ENCODE results near the gene DLGAP4. TPM values are rescaled to one million over a fixed set of nuclear protein-coding genes. Genes with fewer than 3 reads are reported as not detected.

The DLGAP4 gene
- total and polyA plus RNA-seq, 2 of the 8 experiments (the other 6 are each of a cell fraction or from before 2014, with no cell fraction given): 41.2 to 57.2 TPM

DNA sequence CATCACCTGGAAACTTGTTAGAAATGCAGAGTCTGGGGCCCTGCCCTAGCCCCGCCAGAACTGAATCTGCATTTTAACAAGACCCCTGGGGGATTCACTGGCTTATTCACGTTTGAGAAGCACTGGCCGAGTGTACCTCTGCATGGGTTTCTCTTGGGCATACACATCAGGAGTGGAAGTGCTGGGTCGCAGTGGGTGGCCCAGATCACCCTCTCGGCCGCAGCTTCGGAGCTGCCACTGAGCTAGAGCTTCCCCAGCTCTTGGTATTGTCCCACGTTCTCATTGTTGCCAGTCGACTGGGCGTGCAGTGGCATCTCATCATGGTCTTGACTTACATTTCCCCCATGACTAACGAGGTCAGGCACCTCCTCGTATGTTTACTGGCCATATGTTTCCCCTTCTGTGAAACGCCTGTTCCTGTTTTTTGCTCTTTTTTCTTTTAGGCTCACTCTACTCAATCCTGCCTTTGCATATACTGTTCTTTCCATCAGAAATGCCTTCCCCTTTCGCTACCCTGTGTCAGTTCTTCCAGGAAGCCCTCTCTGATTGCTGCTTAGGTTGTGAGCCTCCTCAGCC, 3.0 kb upstream of the DLGAP4 start:
- H4K8ac ChIP-seq (ENCODE audit: extremely low read depth, insufficient read depth, low read length): no peak overlapping the region
- no peak overlapping the region for H4K91ac ChIP-seq (replicated peaks; ENCODE audit: insufficient read length, low read length)
- no peak overlapping the region for H2BK12ac ChIP-seq (ENCODE audit: low read depth, low read length)
- no peak overlapping the region for H2BK120ac ChIP-seq (replicated peaks; ENCODE audit: low read depth, low read length)
- peaks cover 0 to 30% (median 20%) of the 10 kb centered on the region in 4 experiments; a peak in 6 of 7 replicates for H3K27me3 ChIP-seq (replicated peaks in 1 of 4; ENCODE audit: control insufficient read depth in 3 of 4, extremely low read depth in 1 of 4, insufficient read depth in 3 of 4, low read length in 3 of 4)
- H3K23me2 ChIP-seq (ENCODE audit: low read depth, low read length): peaks cover 14% of the 10 kb centered on the region; the same call in 1 of the 2 replicates
- no peak overlapping the region for H2BK20ac ChIP-seq (ENCODE audit: low read length)
- H2AK5ac ChIP-seq (ENCODE audit: low read depth, low read length): no peak overlapping the region
- ChIA-PET CTCF (ENCODE audit: partially characterized antibody) (interaction anchor here (0.8 to 0.9 kb wide), 2 partner anchors 96 to 137 kb away, joined by 3 to 4 read pairs; no protein-coding TSS in a partner anchor), POLR2A (ENCODE audit: partially characterized antibody) (interaction anchor here (1.5 kb wide), 1 partner anchor 66 kb away, joined by 3 read pairs; the partner anchor contains the start of gene AAR2)
- DNase-seq (ENCODE audit: low read depth in 1 of 2, low spot score in 2 of 2) (no peak), FAIRE-seq (no peak)
- 0 out of 2 replicates have a peak overlapping the region, but pooled peaks have one; percentile 3 for H2BK5ac ChIP-seq (ENCODE audit: low read depth, low read length)
- 49% methylated on average over 14 of the region's 14 CpGs; no CpG with 5 or more reads in 1 of the 2 experiments for WGBS, 2 experiments (ENCODE audit: extremely low coverage in 1 of 2, insufficient coverage in 1 of 2, insufficient read length in 1 of 2, insufficient replicate concordance in 2 of 2, low coverage in 1 of 2, low lambda C conversion rate in 2 of 2, missing lambda C conversion rate in 1 of 2)
- H2AFZ ChIP-seq (ENCODE audit: low read length): no peak overlapping the region
- peaks cover 2 to 5% of the 10 kb centered on the region in 2 experiments for H4K20me1 ChIP-seq (replicated peaks in 1 of 2; ENCODE audit: control insufficient read depth in 1 of 2, insufficient read depth in 2 of 2, low read length in 2 of 2)
- H3K4me2 ChIP-seq (ENCODE audit: insufficient read depth in 1 of 2, low read depth in 2 of 2, low read length in 2 of 2): no peak overlapping the region
- no peaks in the 10 kb centered on the region for H3K79me1 ChIP-seq (ENCODE audit: low read depth, low read length)
- no peak overlapping the region for H3K56ac ChIP-seq (replicated peaks; ENCODE audit: insufficient read length, low read depth, low read length)
- H3K14ac ChIP-seq (ENCODE audit: insufficient read length): no peak overlapping the region
- H3K9ac ChIP-seq (replicated peaks in 1 of 4; ENCODE audit: extremely low read depth in 1 of 4, low read depth in 3 of 4, low read length in 3 of 4): no peak overlapping the region
- no peak overlapping the region for H3K23ac ChIP-seq (ENCODE audit: insufficient read length)
- H3K18ac ChIP-seq (ENCODE audit: extremely low read depth, low read length): no peak overlapping the region
- no peak overlapping the region for H3K4ac ChIP-seq (replicated peaks; ENCODE audit: insufficient read length, low read depth, low read length)
- H3K4me3 ChIP-seq (ENCODE audit: extremely low read depth in 1 of 4, insufficient read depth in 2 of 4, low read depth in 3 of 4, low read length in 4 of 4): no peak overlapping the region
- no peak overlapping the region for H3K27ac ChIP-seq (ENCODE audit: low read depth, low read length)
- H3K9me3 ChIP-seq (ENCODE audit: insufficient read depth in 2 of 2, low read depth in 1 of 2, low read length in 1 of 2): no peaks in the 10 kb centered on the region
- H4K5ac ChIP-seq (ENCODE audit: insufficient read length, low read depth, low read length): no peak overlapping the region
- no peaks in the 10 kb centered on the region for H3K36me3 ChIP-seq (ENCODE audit: control insufficient read depth in 2 of 4, insufficient read depth in 4 of 4, low read length in 3 of 4)
- H2BK15ac ChIP-seq (ENCODE audit: low read length): no peak overlapping the region
- H3K4me1 ChIP-seq (replicated peaks in 1 of 4; ENCODE audit: control insufficient read depth in 3 of 4, insufficient read depth in 4 of 4, low read length in 3 of 4): peaks cover 0 to 9% (median 4%) of the 10 kb centered on the region in 4 experiments; a peak in 6 of 7 replicates
- H3K79me2 ChIP-seq (ENCODE audit: control insufficient read depth in 1 of 2, insufficient read depth in 2 of 2, low read length in 2 of 2): no peaks in the 10 kb centered on the region
- TF ChIP-seq PHF8 (conservative IDR thresholded peaks at IDR 0.05; ENCODE audit: low read depth, low read length) (no peak), KDM1A (IDR thresholded peaks at IDR 0.05; ENCODE audit: borderline replicate concordance, low read length) (no peak), ASH2L (IDR thresholded peaks at IDR 0.05; ENCODE audit: low read length) (no peak), GTF2F1 (IDR thresholded peaks at IDR 0.05; ENCODE audit: borderline replicate concordance, low read depth, low read length) (no peak), CTBP2 (IDR thresholded peaks at IDR 0.05; ENCODE audit: borderline replicate concordance, insufficient read depth, insufficient read length, low read length) (no peak), CBX8 (IDR thresholded peaks at IDR 0.05; ENCODE audit: borderline replicate concordance, low read depth, low read length) (no peak), EP300 (IDR thresholded peaks at IDR 0.05; ENCODE audit: borderline replicate concordance in 1 of 2, low read depth in 2 of 2, low read length in 2 of 2) (no peak), BRCA1 (IDR thresholded peaks at IDR 0.05; ENCODE audit: low read depth, low read length) (no peak), CHD2 (IDR thresholded peaks at IDR 0.05; ENCODE audit: low read length) (no peak), YY1 (IDR thresholded peaks at IDR 0.05; ENCODE audit: low read depth, low read length) (no peak), BCL11A (IDR thresholded peaks at IDR 0.05; ENCODE audit: low read depth in 2 of 2, low read length in 2 of 2) (no peak), NANOG (IDR thresholded peaks at IDR 0.05; ENCODE audit: insufficient read depth, low read depth, low read length, poor library complexity, severe bottlenecking) (no peak)
- TF ChIP-seq, protein P1, sequence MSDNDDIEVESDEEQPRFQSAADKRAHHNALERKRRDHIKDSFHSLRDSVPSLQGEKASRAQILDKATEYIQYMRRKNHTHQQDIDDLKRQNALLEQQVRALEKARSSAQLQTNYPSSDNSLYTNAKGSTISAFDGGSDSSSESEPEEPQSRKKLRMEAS (IDR thresholded peaks at IDR 0.05): no peak

Measured in H1 (cell line).